ENCODE results near the gene GC. TPM values are rescaled to one million over a fixed set of nuclear protein-coding genes. Genes with fewer than 3 reads are reported as not detected.

The GC gene
- total and polyA plus RNA-seq, 2 of the 8 experiments (the other 6 are each of a cell fraction or from before 2014, with no cell fraction given), result 0.09 to 0.34 TPM

DNA sequence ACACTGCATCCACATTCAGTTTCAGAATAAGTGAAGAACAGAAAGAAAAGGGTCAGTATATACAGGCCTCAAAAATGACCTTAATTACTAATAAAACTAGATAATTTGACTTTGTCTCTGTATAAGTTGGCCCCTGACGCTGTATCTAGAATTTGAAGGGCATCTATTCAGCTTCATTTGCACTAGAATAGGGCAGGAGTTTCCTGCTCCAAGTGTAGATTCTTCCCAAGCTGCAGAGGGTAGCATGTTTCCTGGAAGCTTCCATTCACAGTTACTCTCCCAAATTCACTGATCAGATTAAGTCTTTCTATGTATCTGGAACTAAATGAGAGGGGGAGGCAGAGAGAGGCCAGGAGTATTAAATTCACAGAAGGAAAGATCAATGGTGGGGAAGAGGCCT is 90.9 kb downstream of the GC start (continued):
- TF ChIP-seq ATF2 (IDR thresholded peaks at IDR 0.05; ENCODE audit: low read length) (no peak), HDAC2 (IDR thresholded peaks at IDR 0.05; ENCODE audit: borderline replicate concordance in 1 of 2, low read depth in 2 of 2, low read length in 2 of 2) (no peak), SAP30 (IDR thresholded peaks at IDR 0.05; ENCODE audit: insufficient read depth, insufficient replicate concordance, low read length) (no peak)

Data from H1 (cell line).